Eye (tissue), 1 donor: ENCODE results near the gene NUP210.

Source experiments
- DNase-seq: peaks from one replicate; pipeline ENCODE4 v3.0.0-alpha.2; 2015

Gene NUP210

DNA sequence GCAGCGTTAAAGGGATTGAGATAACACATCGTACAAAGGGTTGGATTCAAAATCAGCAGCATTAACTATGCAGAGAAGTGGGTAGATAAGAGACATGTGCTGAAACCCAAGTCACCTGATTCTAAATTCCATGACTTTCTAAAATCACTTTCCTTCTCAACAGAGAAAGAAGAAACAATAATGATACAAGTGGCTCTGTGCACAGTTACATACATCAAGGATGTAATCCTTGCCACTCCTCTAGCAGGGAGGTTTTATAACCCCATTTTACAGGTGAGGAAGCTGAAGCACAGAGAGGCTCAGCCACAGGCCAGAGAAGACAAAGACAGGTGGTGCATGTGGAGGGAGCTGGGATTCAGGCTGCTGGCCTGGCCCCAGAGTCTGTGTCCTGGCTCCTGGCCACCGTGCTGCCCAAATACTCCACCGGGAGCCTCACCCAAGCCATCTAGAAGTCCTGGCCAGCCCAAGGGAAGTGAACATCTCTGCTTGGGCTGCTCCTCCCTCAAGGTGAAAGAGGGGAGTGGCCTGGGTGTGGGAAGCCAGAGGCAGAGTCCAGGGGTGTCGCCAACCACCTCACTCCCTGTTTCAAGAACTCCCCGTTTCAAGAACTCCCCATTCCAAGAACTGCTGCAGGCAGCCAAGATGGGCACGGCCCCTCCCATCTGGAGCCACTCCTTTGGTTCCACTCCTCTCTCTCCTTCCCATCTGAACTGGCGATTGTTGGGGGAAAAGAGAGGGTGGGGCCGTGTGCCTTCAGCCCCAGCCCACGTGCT lies 147.1 kb downstream of the NUP210 start:
- DNase-seq: no peak

DNA sequence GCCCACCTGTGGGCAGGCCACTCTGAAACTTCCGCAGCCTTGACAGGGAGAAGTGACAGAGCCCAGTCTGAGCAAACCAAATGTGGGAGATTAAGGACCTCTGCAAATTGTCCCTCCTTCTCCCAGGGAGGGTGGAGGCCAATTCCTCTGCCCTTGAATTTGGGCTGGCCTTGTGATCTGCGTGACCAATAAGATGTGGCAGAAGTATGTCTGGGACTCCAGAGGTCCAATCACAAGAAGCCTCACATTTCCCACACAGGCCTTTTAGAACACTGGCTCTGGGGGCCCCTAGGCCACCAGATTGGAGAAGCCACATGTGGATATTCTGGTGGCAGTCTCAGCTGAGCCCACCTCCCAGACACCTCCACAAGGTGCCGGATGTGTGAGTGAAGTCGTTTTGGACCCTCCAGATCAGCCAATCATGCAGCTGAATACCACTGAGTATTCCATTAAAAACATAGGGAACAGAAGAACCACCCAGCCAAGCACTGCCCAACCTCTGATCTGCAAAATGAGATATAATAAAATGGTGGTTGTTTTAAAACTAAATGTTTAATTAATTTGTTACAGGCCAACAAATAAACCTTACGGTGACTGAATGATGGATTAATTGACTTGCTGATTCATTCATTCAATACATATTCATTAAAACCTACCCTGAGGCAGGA lies 150.3 kb downstream of the NUP210 start:
- DNase-seq: no peak

DNA sequence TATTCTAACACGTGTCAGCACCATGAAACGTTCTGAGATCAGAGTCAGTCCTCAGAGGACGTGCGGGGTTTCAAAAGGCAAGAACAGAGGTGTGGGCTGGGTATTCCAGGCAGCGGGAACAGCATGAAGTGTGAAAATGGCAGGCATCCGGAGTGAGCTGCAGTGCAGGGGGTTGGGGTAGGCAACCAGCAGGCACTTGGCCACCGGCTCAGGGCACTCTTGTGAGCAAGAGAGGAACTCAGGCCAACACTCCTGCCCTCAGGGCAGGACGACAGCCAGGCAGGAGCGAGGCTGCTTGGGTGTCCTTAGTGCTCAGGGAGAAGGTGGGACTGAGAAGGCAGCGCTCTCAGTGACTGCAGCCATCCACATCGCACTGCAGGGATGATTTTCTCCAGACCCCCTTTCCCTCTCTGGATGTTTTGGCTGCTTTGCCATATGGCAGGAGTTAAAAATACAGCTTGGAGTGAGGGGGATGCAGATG lies 151.1 kb downstream of the NUP210 start:
- no peak for DNase-seq

DNA sequence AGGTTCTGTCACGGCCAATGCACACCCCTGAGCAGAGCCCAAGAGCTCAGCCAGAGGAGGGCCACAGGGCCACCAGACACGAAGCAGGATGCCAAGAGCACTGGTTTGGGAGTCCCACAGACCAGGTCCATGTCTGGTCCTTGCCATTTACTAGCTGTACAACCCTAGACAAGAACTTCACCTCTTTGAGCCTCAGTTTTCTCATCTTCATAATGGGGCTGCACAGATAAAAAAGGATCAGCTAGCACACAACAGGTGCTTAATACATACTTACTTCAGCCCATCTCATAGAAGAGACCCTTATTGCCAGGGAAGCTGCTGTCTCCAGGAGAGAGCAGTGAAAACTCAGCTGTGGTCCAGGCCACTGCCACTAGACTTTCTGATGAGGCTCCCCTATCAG lies 152.0 kb downstream of the NUP210 start:
- DNase-seq: no peak

DNA sequence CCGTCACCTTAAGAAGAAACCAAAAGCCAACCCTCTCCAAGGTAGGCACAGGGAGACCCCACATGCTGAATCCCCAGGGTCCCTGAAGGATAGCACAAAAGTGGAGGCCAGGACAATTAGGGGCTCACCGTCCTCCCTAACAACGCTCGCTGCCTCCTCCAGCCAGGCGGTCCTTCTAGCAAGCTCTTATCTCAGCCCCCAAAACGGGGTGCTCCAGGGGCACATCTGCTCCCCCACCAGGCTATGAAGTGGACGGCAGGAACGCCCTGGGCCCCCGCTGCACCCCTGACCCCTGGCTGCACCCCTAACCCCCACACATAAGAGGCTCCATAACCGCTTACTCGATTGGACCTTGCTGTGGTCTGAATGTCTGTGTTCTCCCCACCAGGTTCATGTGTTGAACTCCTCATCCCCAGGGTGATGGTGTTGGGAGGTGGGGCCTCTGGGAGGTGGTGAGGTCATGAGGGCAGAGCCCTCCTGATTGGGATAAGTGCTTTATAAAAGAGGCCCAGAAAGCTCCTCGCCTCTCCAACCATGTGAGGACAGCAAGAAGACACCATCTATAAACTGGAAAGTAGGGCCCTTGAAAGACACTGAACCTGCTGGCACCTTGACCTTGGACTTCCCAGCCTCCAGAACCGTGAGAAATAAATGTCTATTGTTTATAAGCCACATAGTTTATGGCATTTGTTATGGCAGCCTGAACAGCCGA lies 153.3 kb downstream of the NUP210 start:
- no peak for DNase-seq
